ENCODE measurements around the gene TAF1B. TPM values are rescaled to one million over a fixed set of nuclear protein-coding genes. Genes with fewer than 3 reads are reported as not detected.
"Not testable (repeated sequence)": the region's sequence is repeated elsewhere in the genome, so short reads cannot be mapped to it uniquely, and the experiment has no call there.

TAF1B gene
- total and polyA plus RNA-seq, 4 donors, result 16.7 to 43.5 (median 24.0) TPM

- DNase-seq (ENCODE audit: low read depth in 4 of 6, low spot score in 6 of 6), result peak in 2 of 6 donors; percentile 42 to 45
- H3K36me3 ChIP-seq (ENCODE audit: control insufficient read depth, insufficient read depth, low read length), result peaks cover 11% of the 10 kb centered on the region
- peak overlapping the region; percentile 88 for H3K27ac ChIP-seq (ENCODE audit: low read depth, low read length)
- H3K4me3 ChIP-seq (ENCODE audit: low read depth, low read length), result peak overlapping the region; percentile 77
- WGBS (ENCODE audit: insufficient coverage), result 67% methylated on average over 2 of the region's 15 CpGs
- peaks cover 10% of the 10 kb centered on the region for H3K4me1 ChIP-seq (ENCODE audit: control insufficient read depth, insufficient read depth, low read length)
- H3K27me3 ChIP-seq (ENCODE audit: control insufficient read depth, insufficient read depth, low read length), result no peaks in the 10 kb centered on the region
- H3K9me3 ChIP-seq (ENCODE audit: control insufficient read depth, insufficient read depth, low read length), result no peaks in the 10 kb centered on the region
Observed at GRCh38 chr2:9844036-9844483, 786 bp downstream of the TAF1B start.

DNA sequence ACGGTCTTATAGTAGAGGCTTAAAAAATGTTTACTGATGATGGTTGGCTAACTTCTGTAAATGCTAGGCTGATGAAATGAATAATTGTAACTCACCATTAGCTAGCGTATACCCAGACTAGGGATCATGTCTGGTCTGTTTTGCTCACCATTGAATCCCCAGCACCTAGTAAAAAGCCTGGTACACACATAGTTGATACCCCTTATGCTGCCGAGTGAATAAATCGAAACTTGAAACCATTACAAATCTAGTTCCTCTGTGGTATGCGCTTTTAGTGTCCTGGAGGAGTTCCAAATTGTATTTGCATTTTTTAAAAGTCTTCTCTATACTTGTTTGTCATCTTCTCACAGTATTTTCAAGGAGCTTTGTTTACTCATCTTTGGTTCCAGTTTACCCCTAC lies 1.3 kb downstream of the TAF1B start:
- no peak for DNase-seq (ENCODE audit: low read depth in 4 of 6, low spot score in 6 of 6)
- H3K4me3 ChIP-seq (ENCODE audit: low read depth, low read length), result peak overlapping the region; percentile 77

GRCh38 chr2:9846554-9846953 lies 3.3 kb downstream of the TAF1B start:
- peaks cover 11% of the 10 kb centered on the region for H3K36me3 ChIP-seq (ENCODE audit: control insufficient read depth, insufficient read depth, low read length)
- peaks cover 10% of the 10 kb centered on the region for H3K4me1 ChIP-seq (ENCODE audit: control insufficient read depth, insufficient read depth, low read length)
- no peak overlapping the region for H3K4me3 ChIP-seq (ENCODE audit: low read depth, low read length)
- no peaks in the 10 kb centered on the region for H3K27me3 ChIP-seq (ENCODE audit: control insufficient read depth, insufficient read depth, low read length)
- no peaks in the 10 kb centered on the region for H3K9me3 ChIP-seq (ENCODE audit: control insufficient read depth, insufficient read depth, low read length)
- no peak overlapping the region for H3K27ac ChIP-seq (ENCODE audit: low read depth, low read length)
- no peak for DNase-seq (ENCODE audit: low read depth in 4 of 6, low spot score in 6 of 6)

More for the DNA sequence above, 1.3 kb downstream of the TAF1B start:
- H3K36me3 ChIP-seq (ENCODE audit: control insufficient read depth, insufficient read depth, low read length), result peaks cover 11% of the 10 kb centered on the region
- no peak overlapping the region for H3K27ac ChIP-seq (ENCODE audit: low read depth, low read length)
- no peaks in the 10 kb centered on the region for H3K27me3 ChIP-seq (ENCODE audit: control insufficient read depth, insufficient read depth, low read length)
- peaks cover 10% of the 10 kb centered on the region for H3K4me1 ChIP-seq (ENCODE audit: control insufficient read depth, insufficient read depth, low read length)
- H3K9me3 ChIP-seq (ENCODE audit: control insufficient read depth, insufficient read depth, low read length), result no peaks in the 10 kb centered on the region
- WGBS (ENCODE audit: insufficient coverage), result no CpG with 5 or more reads among the region's 5 CpGs

- Histone ChIP-seq H3K4me1 (ENCODE audit: control insufficient read depth, insufficient read depth, low read length) (peaks cover 10% of the 10 kb centered on the region), H3K27ac (ENCODE audit: low read depth, low read length) (no peak overlapping the region), H3K27me3 (ENCODE audit: control insufficient read depth, insufficient read depth, low read length) (no peaks in the 10 kb centered on the region), H3K4me3 (ENCODE audit: low read depth, low read length) (no peak overlapping the region), H3K9me3 (ENCODE audit: control insufficient read depth, insufficient read depth, low read length) (no peaks in the 10 kb centered on the region), H3K36me3 (ENCODE audit: control insufficient read depth, insufficient read depth, low read length) (peaks cover 14% of the 10 kb centered on the region)
- DNase-seq (ENCODE audit: low read depth in 4 of 6, low spot score in 6 of 6), result no peak
- 90% methylated on average over 3 of the region's 4 CpGs for WGBS (ENCODE audit: insufficient coverage)
Observed at GRCh38 chr2:9847140-9847539, 3.9 kb downstream of the TAF1B start.

DNA sequence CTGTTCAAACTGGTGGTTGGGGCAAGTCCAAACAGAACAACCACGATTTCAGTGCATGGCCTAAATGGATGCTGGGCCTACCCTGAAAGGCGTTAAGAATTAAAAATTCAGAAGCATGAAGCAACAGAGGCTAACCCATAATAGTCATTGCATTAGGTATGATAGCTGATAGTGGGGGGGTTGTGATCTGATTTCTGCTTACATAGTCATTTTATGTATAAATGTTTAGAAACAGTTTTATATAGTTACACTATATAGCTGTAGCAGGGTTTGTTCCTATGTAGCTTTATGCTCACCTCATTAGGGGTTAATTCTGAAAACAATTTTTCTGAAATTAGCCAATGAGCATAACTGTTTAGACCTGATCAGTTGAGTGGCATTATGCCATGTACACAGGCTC lies 9.6 kb downstream of the TAF1B start:
- H3K36me3 ChIP-seq (ENCODE audit: control insufficient read depth, insufficient read depth, low read length), result peaks cover 31% of the 10 kb centered on the region

DNA sequence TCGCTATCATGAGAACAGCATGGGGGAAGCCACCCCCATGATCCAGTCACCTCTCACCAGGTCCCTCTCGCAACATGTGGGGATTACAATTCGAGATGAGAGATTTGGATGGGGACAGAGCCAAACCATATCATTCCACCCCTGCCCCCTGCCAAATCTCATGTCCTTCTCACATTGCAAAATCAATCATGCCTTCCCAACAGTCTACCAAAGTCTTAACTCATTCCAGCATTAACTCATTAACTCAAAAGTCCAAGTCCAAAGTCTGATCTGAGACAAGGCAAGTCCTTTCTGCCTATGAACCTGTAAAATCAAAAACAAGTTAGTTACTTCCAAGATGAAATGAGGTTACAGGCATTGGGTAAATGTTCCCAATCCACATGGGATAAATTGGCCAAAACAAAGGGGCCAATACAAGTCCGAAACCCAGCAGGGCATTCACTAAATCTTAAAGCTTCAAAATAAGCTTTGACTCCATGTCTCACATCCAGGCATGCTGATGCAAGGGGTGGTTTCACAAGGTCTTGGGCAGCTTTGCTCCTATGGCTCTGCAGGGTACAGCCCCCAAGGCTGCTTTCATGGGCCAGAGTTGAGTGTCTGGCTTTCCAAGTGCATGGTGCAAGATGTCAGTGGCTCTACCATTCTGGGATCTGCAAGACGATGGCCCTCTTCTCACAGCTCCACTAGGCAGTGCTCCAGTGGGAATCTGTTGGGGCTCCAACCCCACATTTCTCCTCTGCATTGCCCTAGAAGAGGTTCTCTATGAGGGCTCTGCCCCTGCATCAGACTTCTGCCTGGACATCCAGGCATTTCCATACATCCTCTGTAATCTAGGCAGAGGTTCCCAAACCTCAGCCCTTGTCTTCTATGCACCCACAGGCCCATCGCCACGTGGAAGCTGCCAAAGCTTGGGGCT lies 14.8 kb downstream of the TAF1B start:
- Histone ChIP-seq H3K27me3 (ENCODE audit: control insufficient read depth, insufficient read depth, low read length) (no peaks in the 10 kb centered on the region), H3K4me3 (ENCODE audit: low read depth, low read length) (no peak overlapping the region), H3K9me3 (ENCODE audit: control insufficient read depth, insufficient read depth, low read length) (peaks cover 13% of the 10 kb centered on the region), H3K27ac (ENCODE audit: low read depth, low read length) (no peak overlapping the region), H3K36me3 (ENCODE audit: control insufficient read depth, insufficient read depth, low read length) (peaks cover 34% of the 10 kb centered on the region), H3K4me1 (ENCODE audit: control insufficient read depth, insufficient read depth, low read length) (no peaks in the 10 kb centered on the region)
- no peak for DNase-seq (ENCODE audit: low read depth in 4 of 6, low spot score in 6 of 6)
- 96% methylated on average over 6 of the region's 7 CpGs for WGBS (ENCODE audit: insufficient coverage)

More for the DNA sequence above, 9.6 kb downstream of the TAF1B start:
- no peak overlapping the region for H3K4me3 ChIP-seq (ENCODE audit: low read depth, low read length)
- H3K4me1 ChIP-seq (ENCODE audit: control insufficient read depth, insufficient read depth, low read length), result no peaks in the 10 kb centered on the region
- H3K27ac ChIP-seq (ENCODE audit: low read depth, low read length), result no peak overlapping the region
- no peaks in the 10 kb centered on the region for H3K27me3 ChIP-seq (ENCODE audit: control insufficient read depth, insufficient read depth, low read length)
- H3K9me3 ChIP-seq (ENCODE audit: control insufficient read depth, insufficient read depth, low read length), result peaks cover 3% of the 10 kb centered on the region
- no peak for DNase-seq (ENCODE audit: low read depth in 4 of 6, low spot score in 6 of 6)
- WGBS (ENCODE audit: insufficient coverage), result 100% methylated on average over 1 of the region's 2 CpGs

- Histone ChIP-seq H3K4me3 (ENCODE audit: low read depth, low read length) (no peak overlapping the region), H3K27ac (ENCODE audit: low read depth, low read length) (no peak overlapping the region), H3K36me3 (ENCODE audit: control insufficient read depth, insufficient read depth, low read length) (peaks cover 28% of the 10 kb centered on the region), H3K9me3 (ENCODE audit: control insufficient read depth, insufficient read depth, low read length) (peaks cover 13% of the 10 kb centered on the region), H3K27me3 (ENCODE audit: control insufficient read depth, insufficient read depth, low read length) (no peaks in the 10 kb centered on the region), H3K4me1 (ENCODE audit: control insufficient read depth, insufficient read depth, low read length) (no peaks in the 10 kb centered on the region)
- no peak for DNase-seq (ENCODE audit: low read depth in 4 of 6, low spot score in 6 of 6)
- 100% methylated on average over 4 of the region's 5 CpGs for WGBS (ENCODE audit: insufficient coverage)
Observed at GRCh38 chr2:9858730-9859068, 15.4 kb downstream of the TAF1B start.

DNA sequence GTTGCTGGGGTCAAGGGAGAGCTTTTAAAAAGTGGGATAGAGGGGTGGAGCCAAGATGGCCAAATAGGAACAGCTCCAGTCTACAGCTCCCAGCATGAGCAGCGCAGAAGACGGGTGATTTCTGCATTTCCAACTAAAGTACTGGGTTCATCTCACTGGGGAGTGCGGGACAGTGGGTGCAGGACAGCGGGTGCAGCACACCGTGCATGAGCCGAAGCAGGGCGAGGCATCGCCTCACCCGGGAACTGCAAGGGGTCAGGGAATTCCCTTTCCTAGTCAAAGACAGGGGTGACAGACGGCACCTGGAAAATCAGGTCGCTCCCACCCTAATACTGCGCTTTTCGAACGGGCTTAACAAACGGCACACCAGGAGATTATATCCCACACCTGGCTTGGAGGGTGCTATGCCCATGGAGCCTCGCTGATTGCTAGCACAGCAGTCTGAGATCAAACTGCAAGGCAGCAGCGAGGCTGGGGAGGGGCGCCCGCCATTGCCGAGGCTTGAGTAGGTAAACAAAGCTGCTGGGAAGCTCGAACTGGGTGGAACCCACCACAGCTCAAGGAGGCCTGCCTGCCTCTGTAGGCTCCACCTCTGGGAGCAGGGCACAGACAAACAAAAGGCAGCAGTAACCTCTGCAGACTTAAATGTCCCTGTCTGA lies 17.8 kb downstream of the TAF1B start:
- Histone ChIP-seq H3K36me3 (ENCODE audit: control insufficient read depth, insufficient read depth, low read length) (peaks cover 18% of the 10 kb centered on the region), H3K9me3 (ENCODE audit: control insufficient read depth, insufficient read depth, low read length) (peaks cover 13% of the 10 kb centered on the region)
- not testable (repeated sequence) for H3K4me3 ChIP-seq (ENCODE audit: low read depth, low read length); H3K27ac ChIP-seq (ENCODE audit: low read depth, low read length); H3K27me3 ChIP-seq (ENCODE audit: control insufficient read depth, insufficient read depth, low read length); DNase-seq (ENCODE audit: low read depth in 4 of 6, low spot score in 6 of 6); H3K4me1 ChIP-seq (ENCODE audit: control insufficient read depth, insufficient read depth, low read length)
- 98% methylated on average over 21 of the region's 21 CpGs for WGBS (ENCODE audit: insufficient coverage)

DNA sequence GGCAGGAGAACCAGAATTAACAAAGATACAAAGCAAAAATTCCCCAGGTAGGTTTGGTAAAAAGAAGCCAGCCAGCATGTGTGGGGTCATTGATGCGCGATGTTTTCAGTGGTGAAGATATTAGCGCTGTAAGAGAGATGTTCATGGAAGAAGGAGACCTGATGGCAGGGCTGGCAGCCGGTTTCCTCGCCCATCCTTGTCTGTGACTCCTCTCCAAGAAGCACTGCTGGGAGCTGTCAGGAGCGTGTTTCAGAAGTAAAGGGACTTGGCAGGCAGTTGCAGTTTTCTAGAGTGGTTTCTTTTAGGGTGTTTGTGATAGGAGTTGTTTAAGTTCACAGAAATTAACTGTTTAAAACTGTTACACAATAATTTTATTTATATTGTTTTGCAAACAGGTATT lies 24.6 kb downstream of the TAF1B start:
- WGBS (ENCODE audit: insufficient coverage), result 68% methylated on average over 3 of the region's 6 CpGs
- H3K27me3 ChIP-seq (ENCODE audit: control insufficient read depth, insufficient read depth, low read length), result no peaks in the 10 kb centered on the region
- H3K4me1 ChIP-seq (ENCODE audit: control insufficient read depth, insufficient read depth, low read length), result no peaks in the 10 kb centered on the region
- no peak overlapping the region for H3K27ac ChIP-seq (ENCODE audit: low read depth, low read length)
- H3K4me3 ChIP-seq (ENCODE audit: low read depth, low read length), result no peak overlapping the region
- H3K36me3 ChIP-seq (ENCODE audit: control insufficient read depth, insufficient read depth, low read length), result peaks cover 12% of the 10 kb centered on the region
- H3K9me3 ChIP-seq (ENCODE audit: control insufficient read depth, insufficient read depth, low read length), result no peaks in the 10 kb centered on the region
- DNase-seq (ENCODE audit: low read depth in 4 of 6, low spot score in 6 of 6), result peak in 1 of 6 donors; percentile 35
